Measurements from ENCODE around the gene ETFA. TPM values are rescaled to one million over a fixed set of nuclear protein-coding genes. Genes with fewer than 3 reads are reported as not detected.

ETFA gene
- polyA plus RNA-seq, 1 donor: 192 TPM

DNA sequence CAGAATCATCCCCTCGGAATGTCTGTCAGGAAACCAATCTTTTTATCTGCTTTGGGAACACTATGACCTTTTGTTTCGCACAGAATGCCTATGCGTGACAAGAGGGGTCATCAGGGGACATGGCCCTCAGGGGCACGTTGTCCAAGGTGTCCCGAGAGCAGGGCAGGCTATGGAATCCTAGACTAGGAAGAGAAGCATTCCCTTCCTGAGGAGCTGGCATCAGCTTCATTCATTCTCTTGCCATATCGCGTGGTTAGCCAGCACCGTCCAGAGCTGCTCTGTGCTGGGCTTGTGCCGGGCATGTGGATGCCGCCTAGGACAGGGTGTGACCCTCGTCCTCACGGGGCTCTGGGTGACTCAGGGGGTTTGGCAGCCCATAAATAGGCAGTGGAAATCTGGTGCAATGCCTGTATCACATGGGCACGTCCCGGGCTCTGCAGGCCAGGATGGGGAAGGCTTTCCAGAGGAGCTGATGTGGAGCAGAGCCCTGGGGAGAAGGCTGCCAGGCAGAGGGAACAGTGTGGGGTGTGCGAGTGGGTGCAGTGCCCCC lies 133.7 kb downstream of the ETFA start:
- no peak for DNase-seq

DNA sequence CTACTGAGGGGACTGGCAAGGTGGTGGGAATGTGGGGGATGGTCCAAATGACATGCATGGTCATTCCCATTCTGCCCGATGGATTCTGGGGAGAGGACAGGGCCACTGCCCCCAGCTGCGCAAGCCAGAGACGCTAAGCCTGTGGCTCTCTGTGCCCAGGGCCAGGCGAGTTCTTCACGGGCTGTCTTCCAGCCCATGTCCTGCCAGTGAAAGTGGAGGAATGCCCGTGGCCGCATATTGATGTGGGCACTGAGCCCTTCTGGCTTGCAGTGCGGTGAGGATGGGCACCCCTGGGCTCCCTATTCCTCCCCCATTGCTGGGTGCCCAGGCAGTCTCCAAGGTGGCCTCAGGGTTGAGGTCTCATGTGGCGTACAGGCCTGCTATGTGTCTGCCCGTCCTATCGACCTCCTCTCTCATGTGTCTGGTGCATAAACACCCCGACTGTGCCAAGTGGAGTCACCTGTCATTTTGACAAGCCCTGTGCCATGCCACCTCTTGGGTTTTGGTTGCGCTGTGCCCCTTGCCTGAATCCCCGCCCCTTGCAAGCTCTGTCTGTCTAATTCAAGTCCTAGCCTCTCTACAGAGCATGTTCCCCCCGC lies 134.7 kb downstream of the ETFA start:
- no peak for DNase-seq

DNA sequence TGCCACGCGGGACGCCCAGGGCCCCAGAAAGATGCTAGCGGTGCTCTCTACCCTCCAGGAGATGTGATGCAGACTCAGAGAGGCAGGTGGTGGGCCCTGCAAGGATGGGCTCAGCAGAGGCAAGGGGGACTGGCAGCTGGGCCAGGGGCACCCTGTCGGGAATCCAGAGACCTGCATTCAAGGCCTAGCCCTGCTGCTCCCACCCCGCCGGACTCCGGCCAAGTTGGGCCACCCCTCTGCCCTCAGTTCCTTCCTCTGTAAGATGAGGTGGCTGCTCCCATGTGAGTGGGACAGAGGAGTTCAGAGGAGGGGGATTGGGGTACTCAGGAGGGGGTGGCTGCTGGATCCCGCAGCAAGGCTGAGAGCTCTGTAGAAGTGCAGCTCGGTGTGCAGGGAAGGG lies 135.2 kb downstream of the ETFA start:
- no peak for DNase-seq

DNA sequence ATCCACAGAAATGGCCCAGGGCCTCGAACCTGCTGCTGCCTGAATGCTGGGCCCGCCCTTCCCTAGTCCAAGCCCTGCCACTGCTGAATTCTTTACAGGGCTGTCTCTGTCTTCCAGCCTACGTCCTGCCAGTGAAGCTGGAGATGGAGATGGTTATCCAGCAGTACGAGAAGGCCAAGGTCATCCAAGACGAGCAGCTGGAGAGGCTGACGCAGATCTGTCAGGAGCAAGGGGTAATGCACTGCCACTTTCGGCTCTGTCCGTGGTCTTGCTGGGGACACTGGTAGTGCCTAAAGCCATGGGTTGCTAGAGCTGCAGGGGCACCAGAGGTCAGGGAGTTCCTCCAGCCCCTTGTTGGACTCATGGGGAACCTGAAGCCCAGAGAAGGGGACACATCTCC lies 135.8 kb downstream of the ETFA start:
- DNase-seq: no peak

DNA sequence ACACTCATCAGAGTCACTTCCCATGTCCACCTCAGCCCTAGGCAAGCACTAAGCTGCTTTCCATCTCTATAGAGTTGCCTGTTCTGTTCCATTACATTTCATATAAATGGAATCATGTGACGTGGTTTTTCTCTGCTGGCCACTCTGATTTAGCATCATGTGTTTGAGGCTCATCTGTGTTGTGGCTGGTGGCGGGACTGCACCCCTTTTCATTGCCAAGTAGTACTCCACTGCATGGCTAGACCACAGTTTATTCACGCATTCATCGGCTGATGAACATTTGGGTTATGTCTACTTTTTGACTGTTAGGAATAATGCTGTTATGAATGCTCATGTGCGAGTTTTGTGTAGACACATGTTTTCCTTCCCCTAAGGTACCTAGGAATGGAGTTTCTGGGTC lies 136.6 kb downstream of the ETFA start:
- DNase-seq: no peak

DNA sequence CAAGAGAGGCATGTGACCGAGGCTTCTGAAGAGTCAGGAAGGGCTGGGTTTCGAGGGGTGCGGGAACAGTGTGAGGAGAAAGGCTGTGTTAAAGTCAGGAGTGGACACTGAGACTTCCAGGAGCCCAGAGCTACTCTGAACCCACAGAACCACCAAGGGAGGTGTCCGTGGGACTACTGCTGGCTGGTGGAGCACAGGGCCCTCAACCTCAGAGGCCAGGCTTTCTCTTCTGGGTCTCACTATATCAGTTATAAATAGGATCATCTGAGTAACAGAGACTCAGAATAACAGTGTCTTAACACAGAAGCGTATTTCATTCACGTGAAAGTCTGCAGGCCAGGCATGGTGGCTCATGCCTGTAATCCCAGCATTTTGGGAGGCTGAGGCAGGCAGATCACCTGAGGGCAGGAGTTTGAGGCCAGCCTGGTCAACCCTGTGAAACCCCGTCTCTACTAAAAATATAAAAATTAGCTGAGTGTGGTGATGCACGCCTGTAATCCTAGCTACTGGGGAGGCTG lies 137.9 kb downstream of the ETFA start:
- DNase-seq: no peak

DNA sequence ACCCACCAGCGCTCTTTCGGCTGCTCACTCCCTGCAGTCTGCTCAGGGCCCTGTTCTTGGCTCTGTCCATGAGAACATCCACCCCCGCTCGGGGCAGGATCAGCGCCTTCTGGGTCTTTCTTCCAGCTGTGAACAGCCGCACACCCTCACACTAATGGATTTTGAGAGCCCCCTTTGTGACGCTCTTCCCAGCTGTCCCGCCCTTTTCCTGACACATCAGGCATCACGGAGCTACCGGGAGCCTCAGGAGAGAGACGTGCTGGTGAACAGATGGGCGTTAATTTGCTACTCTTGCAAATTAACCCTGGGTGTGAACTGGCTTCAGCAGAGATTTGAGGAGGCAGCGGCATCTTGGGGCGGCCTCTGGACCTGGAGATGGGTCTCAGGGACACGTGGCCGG lies 138.5 kb downstream of the ETFA start:
- DNase-seq: no peak

DNA sequence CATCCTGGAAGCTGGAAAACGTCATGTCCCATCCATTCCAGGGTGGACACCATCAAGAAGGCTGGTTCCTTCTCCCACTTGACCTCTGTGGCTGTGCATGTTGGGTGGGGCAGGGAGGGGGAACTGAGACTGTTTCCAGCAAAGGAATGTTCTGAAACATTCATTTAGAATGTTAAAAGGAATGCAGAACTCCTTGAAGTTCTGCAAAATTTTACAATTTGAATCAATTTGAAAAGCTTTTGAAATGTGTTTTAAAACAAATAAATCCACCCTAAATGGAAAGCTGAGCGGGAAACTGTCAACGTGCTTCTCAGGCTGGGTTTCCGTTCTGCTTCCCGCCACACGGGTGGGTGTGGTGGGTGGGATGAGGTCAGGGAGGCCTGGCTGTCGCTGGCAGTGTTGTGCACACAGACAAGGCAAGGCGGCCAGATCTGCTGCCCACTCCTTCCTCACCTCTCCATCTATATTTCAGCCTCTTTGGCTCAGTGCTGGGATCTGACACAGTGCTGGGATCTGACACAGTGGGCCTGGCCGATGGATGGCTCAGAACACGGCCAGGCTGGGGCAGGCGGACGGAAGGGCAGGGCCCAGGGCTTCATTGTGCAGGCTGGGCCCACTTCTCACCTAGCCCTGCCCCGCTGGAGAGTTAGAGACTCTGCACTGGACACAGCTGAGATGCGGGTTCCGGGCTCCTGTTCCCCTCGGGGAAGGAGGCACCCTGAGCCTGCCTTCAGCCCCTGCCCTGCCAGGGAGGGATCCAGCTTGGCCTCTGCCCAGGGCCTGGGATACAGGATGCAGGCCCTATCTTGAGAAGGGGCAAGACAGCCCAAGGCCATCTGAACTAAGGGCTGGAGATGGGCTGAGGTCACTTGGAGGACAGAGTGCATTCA lies 141.1 kb downstream of the ETFA start:
- DNase-seq: no peak

DNA sequence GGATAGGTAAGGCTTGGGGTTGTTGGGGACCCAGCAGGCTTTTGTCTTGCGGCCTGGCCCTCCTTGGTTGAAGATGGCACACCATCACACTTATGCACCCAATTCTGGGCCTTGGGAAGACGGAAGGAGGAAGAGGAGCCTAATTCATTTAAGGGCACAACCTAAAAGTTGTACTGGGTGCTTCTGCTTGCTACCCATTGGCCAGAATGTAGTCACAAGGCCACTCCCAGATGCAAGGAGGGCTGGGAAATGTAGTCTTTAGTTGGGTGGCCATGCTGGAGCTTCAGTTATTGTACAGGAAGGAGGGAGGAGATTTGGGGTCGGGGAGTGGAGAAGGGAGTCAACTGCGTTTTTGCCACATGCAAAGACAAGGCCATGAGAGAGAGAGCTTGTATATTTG lies 142.3 kb downstream of the ETFA start:
- no peak for DNase-seq

DNA sequence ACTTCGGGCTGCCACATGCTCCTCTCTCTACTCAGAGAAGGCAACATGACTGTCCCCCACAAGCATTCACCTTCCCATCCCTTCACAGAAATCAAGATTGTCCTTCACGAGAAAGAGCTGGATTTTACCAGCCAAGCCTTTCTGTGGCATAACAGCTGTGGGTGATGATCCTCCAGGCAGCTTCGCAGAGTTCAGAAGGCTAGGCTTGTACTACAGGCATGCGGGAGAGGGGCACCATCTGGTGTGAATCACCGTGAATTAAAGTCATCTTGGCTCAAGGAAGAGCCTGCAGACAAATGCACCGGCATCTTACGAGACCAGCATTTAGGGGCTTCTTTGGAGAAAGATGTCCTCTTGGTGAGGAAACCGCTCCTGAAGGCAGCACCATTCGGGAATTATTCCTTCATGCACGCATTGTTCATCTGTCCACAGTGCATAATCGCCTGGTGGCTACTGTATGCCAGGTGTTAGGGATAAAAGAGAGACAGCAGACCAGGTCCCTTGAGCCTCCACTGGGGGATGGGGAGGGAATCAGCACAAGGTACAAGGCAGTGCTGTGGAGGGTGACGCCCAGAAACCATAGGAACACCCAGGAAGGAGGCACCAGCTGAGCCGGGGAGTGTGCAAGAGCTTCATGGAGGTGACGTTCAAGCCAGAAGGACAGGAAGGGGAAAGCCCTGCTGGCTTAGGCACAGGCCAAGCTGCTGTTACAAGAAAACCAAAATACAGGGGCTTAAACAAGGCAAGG lies 142.9 kb downstream of the ETFA start:
- no peak for DNase-seq

DNA sequence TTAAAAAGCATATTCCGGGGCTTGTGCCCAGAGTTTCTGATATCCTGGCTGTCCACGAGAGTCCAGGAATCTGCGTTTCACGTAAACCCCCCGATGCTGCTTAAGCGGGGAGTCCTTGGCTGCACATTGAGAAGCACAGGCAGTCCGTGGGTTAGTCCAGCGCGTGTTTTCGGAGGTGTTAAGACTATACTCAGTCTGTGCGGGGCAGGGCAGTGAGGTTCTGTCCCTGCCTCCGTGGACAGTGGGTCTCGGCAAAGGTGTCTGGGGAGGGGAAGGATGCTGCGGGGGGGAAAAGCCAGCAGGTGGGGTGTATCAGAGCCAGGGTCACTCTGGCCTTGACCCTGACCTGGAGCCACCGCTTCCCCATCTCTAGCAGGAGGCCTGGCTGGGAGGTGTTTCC lies 145.3 kb downstream of the ETFA start:
- DNase-seq: no peak

Other genes starting within 250 kb of the ETFA start
- not detected for gene ISL2, start 25.3 kb upstream of the ETFA start, polyA plus RNA-seq (ENCODE audit: insufficient read length)